ENCODE results near the gene YWHAG. TPM values are rescaled to one million over a fixed set of nuclear protein-coding genes. Genes with fewer than 3 reads are reported as not detected.

Gene YWHAG
- 137 and 166 TPM in 2 replicates for total RNA-seq

DNA sequence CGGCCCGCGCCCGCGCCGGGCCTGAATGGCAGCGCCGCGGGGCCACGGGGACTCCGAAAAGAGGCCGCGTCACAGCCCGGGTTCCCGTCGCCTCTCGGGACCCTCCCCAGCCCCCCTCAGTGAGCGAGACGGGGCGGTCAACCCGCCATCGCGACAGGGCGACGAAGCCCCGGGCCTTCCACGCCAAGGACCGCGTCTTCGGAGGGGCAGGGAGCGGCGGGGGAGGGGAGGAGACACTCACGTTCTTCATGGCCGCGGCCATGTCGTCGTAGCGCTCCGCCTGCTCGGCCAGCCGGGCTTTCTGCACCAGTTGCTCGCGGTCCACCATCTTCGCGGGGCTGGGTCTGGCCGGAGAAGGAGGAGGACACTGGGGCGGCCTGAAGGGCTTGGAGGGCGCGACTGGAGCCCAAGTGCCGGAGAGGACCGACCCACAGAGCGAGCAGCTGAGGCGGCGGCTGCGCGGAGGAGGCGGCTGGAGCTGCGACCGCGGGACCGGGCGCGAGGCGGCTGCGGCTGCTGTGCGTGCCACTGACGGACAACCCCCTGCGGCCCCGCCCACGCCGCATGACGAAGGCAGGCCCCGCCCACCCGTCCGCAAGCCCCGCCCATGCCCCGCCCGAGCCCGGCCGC lies at the start of gene YWHAG:
YWHAG (minus strand) TSS at position 511 of the 630 bp plus-strand sequence; CDS start at position 328, 183 bp downstream.

DNA sequence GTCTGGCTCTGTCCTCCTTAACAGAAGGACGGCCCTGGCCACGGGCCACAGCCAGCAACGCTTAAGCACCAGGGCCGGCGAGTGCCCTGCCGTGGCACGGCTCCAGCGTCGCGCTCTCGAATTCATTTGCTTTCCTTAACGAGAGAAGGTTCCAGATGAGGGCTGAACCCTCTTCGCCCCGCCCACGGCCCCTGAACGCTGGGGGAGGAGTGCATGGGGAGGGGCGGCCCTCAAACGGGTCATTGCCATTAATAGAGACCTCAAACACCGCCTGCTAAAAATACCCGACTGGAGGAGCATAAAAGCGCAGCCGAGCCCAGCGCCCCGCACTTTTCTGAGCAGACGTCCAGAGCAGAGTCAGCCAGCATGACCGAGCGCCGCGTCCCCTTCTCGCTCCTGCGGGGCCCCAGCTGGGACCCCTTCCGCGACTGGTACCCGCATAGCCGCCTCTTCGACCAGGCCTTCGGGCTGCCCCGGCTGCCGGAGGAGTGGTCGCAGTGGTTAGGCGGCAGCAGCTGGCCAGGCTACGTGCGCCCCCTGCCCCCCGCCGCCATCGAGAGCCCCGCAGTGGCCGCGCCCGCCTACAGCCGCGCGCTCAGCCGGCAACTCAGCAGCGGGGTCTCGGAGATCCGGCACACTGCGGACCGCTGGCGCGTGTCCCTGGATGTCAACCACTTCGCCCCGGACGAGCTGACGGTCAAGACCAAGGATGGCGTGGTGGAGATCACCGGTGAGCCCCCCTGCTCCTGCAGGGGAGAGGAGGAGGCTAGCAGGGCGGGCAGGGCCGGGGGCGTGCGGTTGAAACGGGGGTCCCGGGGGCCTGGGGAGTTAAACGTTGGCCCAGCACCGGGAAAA lies 56.2 kb downstream of the YWHAG start, which contains the start of gene HSPB1:
HSPB1 (plus strand) TSS at position 327 of the 855 bp plus-strand sequence; CDS start at position 367, 40 bp downstream.

Other genes with a start within 250 kb of the YWHAG start
- 0.57 and 0.66 TPM in 2 replicates for gene SRRM3, start 157.1 kb downstream of the YWHAG start, total RNA-seq
- 122 and 139 TPM in 2 replicates for gene HSPB1, start 56.3 kb downstream of the YWHAG start, total RNA-seq
- 0.57 and 0.66 TPM in 2 replicates for gene SSC4D, start 50.7 kb upstream of the YWHAG start, total RNA-seq
- gene ZP3, start 66.0 kb upstream of the YWHAG start, total RNA-seq, result 0.43 and 1.8 TPM in 2 replicates
- gene DTX2, start 102.7 kb upstream of the YWHAG start, total RNA-seq, result 9.8 and 11.3 TPM in 2 replicates
- gene UPK3B, start 151.6 kb upstream of the YWHAG start, total RNA-seq, result not detected in 2 replicates
- not detected in 2 replicates for gene SPDYE16, start 184.3 kb upstream of the YWHAG start, total RNA-seq

All from placental pericyte (primary cell).